ENCODE measurements around the gene SSUH2.

The SSUH2 gene

GRCh38 chr3:8639659-8640000 is 5.0 kb downstream of the SSUH2 start:
- no peak for DNase-seq

- DNase-seq = no peak
These were observed 5.5 kb downstream of the SSUH2 start for GRCh38 chr3:8638994-8639658.

- DNase-seq = no peak
These were observed 7.2 kb downstream of the SSUH2 start for GRCh38 chr3:8637348-8637747.

GRCh38 chr3:8635631-8636030 is 9.0 kb downstream of the SSUH2 start:
- DNase-seq = no peak

GRCh38 chr3:8635125-8635524 is 9.5 kb downstream of the SSUH2 start:
- no peak for DNase-seq

GRCh38 chr3:8632402-8633237 is 12.0 kb downstream of the SSUH2 start:
- DNase-seq = no peak

GRCh38 chr3:8631661-8632060 is 12.9 kb downstream of the SSUH2 start:
- no peak for DNase-seq

- DNase-seq = peak; percentile 64
These were observed 15.2 kb downstream of the SSUH2 start for GRCh38 chr3:8629151-8630021.

- no peak for DNase-seq
These were observed 16.6 kb downstream of the SSUH2 start for GRCh38 chr3:8627949-8628348.

GRCh38 chr3:8627201-8627940 is 17.2 kb downstream of the SSUH2 start:
- no peak for DNase-seq

GRCh38 chr3:8625991-8626390 is 18.6 kb downstream of the SSUH2 start:
- DNase-seq = no peak

GRCh38 chr3:8624612-8625011 is 20.0 kb downstream of the SSUH2 start:
- DNase-seq = no peak

- no peak for DNase-seq
These were observed 20.9 kb downstream of the SSUH2 start for GRCh38 chr3:8623741-8624140.

- peak; percentile 32 for DNase-seq
These were observed 21.5 kb downstream of the SSUH2 start for GRCh38 chr3:8622873-8623691.

GRCh38 chr3:8621872-8622271 is 22.7 kb downstream of the SSUH2 start:
- DNase-seq = no peak

- DNase-seq = no peak
These were observed 23.5 kb downstream of the SSUH2 start for GRCh38 chr3:8621141-8621540.

- no peak for DNase-seq
These were observed 25.1 kb downstream of the SSUH2 start for GRCh38 chr3:8619548-8619947.

GRCh38 chr3:8618950-8619349 is 25.6 kb downstream of the SSUH2 start:
- no peak for DNase-seq

GRCh38 chr3:8617921-8618320 is 26.7 kb downstream of the SSUH2 start:
- no peak for DNase-seq

GRCh38 chr3:8610951-8611350 is 33.6 kb downstream of the SSUH2 start:
- no peak for DNase-seq

GRCh38 chr3:8608791-8609467 is 35.7 kb downstream of the SSUH2 start:
- no peak for DNase-seq
